Measurements from ENCODE around the gene G2E3.

DNA sequence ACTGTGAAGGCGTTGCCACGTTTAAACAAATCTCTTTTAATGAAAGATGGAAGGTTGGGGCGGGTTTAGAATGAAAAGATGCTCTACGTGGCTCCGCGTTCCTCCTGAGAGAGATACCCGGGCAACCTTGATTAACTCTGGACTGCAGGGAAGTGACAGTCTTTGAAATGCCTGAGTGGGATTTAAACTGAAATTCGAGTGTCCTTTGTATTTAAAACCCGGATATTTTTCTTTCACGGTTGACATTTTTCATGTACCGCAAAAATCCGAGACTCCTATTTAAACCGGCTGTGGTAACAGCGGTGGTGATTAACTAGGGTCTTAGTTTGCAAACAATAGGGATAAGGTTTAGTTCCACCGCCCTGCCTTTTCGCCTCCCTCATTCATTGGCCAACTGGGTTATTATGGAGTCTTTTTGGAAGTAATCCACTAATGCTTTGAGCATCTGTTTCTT, 707 bp downstream of the G2E3 start:
- TF ChIP-seq POLR2A (IDR thresholded peaks at IDR 0.05; ENCODE audit: insufficient read depth in 1 of 2, low read depth in 2 of 2, low read length in 2 of 2) (no peak), KLF16 (CRISPR knock-in tag; IDR thresholded peaks at IDR 0.05) (no peak), ELF4 (CRISPR knock-in tag; IDR thresholded peaks at IDR 0.05; ENCODE audit: borderline replicate concordance) (no peak), ZNF777 (CRISPR knock-in tag; IDR thresholded peaks at IDR 0.05) (no peak), ZNF20 (CRISPR knock-in tag; IDR thresholded peaks at IDR 0.05) (no peak), BRD4 (CRISPR knock-in tag; IDR thresholded peaks at IDR 0.05) (no peak), ZNF747 (CRISPR knock-in tag; IDR thresholded peaks at IDR 0.05; ENCODE audit: borderline replicate concordance) (no peak), ZSCAN29 (CRISPR knock-in tag; conservative IDR thresholded peaks at IDR 0.05) (no peak)
- TF ChIP-seq, protein P1, sequence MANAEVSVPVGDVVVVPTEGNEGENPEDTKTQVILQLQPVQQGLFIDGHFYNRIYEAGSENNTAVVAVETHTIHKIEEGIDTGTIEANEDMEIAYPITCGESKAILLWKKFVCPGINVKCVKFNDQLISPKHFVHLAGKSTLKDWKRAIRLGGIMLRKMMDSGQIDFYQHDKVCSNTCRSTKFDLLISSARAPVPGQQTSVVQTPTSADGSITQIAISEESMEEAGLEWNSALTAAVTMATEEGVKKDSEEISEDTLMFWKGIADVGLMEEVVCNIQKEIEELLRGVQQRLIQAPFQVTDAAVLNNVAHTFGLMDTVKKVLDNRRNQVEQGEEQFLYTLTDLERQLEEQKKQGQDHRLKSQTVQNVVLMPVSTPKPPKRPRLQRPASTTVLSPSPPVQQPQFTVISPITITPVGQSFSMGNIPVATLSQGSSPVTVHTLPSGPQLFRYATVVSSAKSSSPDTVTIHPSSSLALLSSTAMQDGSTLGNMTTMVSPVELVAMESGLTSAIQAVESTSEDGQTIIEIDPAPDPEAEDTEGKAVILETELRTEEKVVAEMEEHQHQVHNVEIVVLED (CRISPR knock-in tag; IDR thresholded peaks at IDR 0.05; ENCODE audit: borderline replicate concordance), result no peak
- TF ChIP-seq, protein P2, sequence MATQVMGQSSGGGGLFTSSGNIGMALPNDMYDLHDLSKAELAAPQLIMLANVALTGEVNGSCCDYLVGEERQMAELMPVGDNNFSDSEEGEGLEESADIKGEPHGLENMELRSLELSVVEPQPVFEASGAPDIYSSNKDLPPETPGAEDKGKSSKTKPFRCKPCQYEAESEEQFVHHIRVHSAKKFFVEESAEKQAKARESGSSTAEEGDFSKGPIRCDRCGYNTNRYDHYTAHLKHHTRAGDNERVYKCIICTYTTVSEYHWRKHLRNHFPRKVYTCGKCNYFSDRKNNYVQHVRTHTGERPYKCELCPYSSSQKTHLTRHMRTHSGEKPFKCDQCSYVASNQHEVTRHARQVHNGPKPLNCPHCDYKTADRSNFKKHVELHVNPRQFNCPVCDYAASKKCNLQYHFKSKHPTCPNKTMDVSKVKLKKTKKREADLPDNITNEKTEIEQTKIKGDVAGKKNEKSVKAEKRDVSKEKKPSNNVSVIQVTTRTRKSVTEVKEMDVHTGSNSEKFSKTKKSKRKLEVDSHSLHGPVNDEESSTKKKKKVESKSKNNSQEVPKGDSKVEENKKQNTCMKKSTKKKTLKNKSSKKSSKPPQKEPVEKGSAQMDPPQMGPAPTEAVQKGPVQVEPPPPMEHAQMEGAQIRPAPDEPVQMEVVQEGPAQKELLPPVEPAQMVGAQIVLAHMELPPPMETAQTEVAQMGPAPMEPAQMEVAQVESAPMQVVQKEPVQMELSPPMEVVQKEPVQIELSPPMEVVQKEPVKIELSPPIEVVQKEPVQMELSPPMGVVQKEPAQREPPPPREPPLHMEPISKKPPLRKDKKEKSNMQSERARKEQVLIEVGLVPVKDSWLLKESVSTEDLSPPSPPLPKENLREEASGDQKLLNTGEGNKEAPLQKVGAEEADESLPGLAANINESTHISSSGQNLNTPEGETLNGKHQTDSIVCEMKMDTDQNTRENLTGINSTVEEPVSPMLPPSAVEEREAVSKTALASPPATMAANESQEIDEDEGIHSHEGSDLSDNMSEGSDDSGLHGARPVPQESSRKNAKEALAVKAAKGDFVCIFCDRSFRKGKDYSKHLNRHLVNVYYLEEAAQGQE (IDR thresholded peaks at IDR 0.05; ENCODE audit: borderline replicate concordance in 1 of 2, low read depth in 1 of 2, low read length in 2 of 2), result no peak
- TF ChIP-seq, protein P3, sequence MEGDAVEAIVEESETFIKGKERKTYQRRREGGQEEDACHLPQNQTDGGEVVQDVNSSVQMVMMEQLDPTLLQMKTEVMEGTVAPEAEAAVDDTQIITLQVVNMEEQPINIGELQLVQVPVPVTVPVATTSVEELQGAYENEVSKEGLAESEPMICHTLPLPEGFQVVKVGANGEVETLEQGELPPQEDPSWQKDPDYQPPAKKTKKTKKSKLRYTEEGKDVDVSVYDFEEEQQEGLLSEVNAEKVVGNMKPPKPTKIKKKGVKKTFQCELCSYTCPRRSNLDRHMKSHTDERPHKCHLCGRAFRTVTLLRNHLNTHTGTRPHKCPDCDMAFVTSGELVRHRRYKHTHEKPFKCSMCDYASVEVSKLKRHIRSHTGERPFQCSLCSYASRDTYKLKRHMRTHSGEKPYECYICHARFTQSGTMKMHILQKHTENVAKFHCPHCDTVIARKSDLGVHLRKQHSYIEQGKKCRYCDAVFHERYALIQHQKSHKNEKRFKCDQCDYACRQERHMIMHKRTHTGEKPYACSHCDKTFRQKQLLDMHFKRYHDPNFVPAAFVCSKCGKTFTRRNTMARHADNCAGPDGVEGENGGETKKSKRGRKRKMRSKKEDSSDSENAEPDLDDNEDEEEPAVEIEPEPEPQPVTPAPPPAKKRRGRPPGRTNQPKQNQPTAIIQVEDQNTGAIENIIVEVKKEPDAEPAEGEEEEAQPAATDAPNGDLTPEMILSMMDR (CRISPR knock-in tag; IDR thresholded peaks at IDR 0.05), result no peak
